ENCODE data around the gene S100PBP. TPM values are rescaled to one million over a fixed set of nuclear protein-coding genes. Genes with fewer than 3 reads are reported as not detected.
A peak's percentile ranks its signal among the peaks of the same experiment; 100 is the strongest.

S100PBP gene
- total RNA-seq, 2 donors from 2014 or later = 44.3 to 46.1 TPM

DNA sequence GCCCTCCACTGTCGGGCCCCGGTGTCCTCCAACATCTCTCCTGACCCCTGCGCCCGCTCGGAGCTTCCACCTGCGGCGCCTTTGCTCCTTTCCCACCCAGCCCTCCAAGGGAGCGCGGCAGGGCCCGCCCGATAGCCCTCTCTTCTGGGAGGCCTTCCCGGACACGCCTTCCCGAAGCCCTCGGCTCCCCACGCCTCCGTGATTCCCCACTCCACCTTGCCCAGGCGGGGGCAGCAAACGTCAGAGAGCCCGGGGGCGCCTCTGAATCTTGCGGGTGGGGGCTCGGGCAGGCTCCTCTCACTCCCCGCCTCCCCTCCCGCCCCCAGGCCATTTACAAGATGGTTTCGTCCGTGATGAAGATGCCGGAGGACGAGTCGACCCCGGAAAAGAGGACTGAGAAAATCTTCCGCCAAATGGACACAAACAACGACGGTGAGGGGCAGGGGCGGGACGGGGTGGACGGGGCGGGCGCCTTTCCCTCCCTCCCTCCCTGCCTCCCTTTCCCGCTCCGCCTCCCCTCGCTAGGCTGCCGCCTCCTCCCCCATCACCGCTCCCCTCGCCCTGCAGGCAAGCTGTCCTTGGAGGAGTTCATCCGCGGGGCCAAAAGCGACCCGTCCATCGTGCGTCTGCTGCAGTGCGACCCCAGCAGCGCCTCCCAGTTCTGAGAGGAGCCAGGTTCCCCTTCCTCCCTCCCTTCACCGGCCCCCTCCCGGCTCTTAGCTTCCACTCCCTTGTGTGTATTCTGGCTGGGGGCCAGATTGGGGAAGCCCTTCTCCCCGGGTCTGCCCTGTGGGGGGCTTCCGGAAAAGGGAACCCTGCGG lies 76.0 kb downstream of the S100PBP start:
- no peak overlapping the region for H3K27ac ChIP-seq
- no peaks in the 10 kb centered on the region for H3K9me3 ChIP-seq
- H3K4me1 ChIP-seq (ENCODE audit: control insufficient read depth in 1 of 2, low read depth in 2 of 2) = peaks cover 0 to 14% of the 10 kb centered on the region in 2 donors
- DNase-seq (ENCODE audit: low spot score) = no peak
- peak overlapping the region; percentile 66 for H3K4me3 ChIP-seq
- H3K36me3 ChIP-seq = no peaks in the 10 kb centered on the region
- TF ChIP-seq, protein P1, sequence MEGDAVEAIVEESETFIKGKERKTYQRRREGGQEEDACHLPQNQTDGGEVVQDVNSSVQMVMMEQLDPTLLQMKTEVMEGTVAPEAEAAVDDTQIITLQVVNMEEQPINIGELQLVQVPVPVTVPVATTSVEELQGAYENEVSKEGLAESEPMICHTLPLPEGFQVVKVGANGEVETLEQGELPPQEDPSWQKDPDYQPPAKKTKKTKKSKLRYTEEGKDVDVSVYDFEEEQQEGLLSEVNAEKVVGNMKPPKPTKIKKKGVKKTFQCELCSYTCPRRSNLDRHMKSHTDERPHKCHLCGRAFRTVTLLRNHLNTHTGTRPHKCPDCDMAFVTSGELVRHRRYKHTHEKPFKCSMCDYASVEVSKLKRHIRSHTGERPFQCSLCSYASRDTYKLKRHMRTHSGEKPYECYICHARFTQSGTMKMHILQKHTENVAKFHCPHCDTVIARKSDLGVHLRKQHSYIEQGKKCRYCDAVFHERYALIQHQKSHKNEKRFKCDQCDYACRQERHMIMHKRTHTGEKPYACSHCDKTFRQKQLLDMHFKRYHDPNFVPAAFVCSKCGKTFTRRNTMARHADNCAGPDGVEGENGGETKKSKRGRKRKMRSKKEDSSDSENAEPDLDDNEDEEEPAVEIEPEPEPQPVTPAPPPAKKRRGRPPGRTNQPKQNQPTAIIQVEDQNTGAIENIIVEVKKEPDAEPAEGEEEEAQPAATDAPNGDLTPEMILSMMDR (IDR thresholded peaks at IDR 0.05) = no peak
- no peak for ATAC-seq (ENCODE audit: insufficient number of reproducible peaks, low FRiP score, low read depth)
- no peaks in the 10 kb centered on the region for H3K27me3 ChIP-seq (replicated peaks; ENCODE audit: insufficient read depth)

DNA sequence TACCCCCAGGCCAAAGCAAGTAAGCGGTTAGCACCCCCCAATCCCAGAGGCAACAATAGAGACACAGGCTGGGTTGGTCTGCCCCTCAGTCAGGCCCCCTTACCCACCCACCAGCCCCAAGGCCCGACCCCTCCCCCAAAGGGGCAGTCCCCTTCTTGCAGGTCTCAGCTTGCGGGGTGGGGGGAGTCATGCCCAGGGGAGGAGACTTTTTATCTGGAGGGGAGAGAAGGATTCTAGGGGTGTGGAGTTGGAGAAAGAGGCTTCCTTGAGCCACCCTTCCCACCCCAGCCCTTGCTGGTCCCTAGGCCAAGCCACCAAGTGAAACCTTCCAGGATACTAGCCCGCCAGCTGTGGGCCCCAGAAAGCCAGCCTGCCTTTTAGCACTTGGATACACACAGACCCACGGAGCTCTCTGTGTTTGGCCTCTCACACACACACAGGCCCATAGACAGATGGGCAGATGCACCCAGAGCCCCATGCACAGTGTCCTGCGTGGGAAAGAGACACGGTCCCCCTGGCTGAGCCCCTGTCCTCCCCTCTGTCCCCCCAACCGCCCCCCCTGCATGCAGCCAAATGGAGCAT lies 76.7 kb downstream of the S100PBP start:
- Histone ChIP-seq H3K9me3 (no peaks in the 10 kb centered on the region), H3K36me3 (no peaks in the 10 kb centered on the region), H3K4me3 (no peak overlapping the region), H3K27me3 (replicated peaks; ENCODE audit: insufficient read depth) (no peaks in the 10 kb centered on the region), H3K27ac (no peak overlapping the region), H3K4me1 (ENCODE audit: control insufficient read depth in 1 of 2, low read depth in 2 of 2) (peaks cover 0 to 14% of the 10 kb centered on the region in 2 donors)
- ATAC-seq (ENCODE audit: insufficient number of reproducible peaks, low FRiP score, low read depth) = no peak
- TF ChIP-seq, protein P1 (IDR thresholded peaks at IDR 0.05) = no peak
- no peak for DNase-seq (ENCODE audit: low spot score)

DNA sequence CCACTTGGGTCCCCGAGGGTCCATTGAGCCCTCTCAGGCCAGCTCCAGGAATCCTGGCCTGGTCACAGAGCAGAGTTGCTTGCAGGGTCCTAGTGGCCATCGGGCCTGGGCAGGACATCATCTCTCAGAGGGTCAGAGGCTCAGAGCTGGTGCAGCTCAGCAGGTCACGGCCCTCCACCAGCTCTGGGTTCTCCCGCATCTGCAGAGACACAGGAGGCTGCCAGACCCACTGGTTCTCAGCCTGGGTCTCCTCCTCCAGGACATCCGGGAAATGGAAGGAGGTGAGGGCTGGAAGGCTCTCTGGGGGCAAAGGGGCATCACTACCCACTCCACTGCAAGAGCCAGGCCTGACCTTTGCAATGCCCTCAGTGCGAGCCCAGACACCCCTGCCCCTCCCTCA lies 77.2 kb downstream of the S100PBP start:
- no peak for DNase-seq (ENCODE audit: low spot score)
- Histone ChIP-seq H3K4me1 (ENCODE audit: control insufficient read depth in 1 of 2, low read depth in 2 of 2) (peaks cover 0 to 14% of the 10 kb centered on the region in 2 donors), H3K27me3 (replicated peaks; ENCODE audit: insufficient read depth) (no peaks in the 10 kb centered on the region), H3K27ac (no peak overlapping the region), H3K9me3 (no peaks in the 10 kb centered on the region), H3K36me3 (no peaks in the 10 kb centered on the region), H3K4me3 (no peak overlapping the region)
- TF ChIP-seq, protein P1 (IDR thresholded peaks at IDR 0.05) = no peak
- ATAC-seq (ENCODE audit: insufficient number of reproducible peaks, low FRiP score, low read depth) = no peak

DNA sequence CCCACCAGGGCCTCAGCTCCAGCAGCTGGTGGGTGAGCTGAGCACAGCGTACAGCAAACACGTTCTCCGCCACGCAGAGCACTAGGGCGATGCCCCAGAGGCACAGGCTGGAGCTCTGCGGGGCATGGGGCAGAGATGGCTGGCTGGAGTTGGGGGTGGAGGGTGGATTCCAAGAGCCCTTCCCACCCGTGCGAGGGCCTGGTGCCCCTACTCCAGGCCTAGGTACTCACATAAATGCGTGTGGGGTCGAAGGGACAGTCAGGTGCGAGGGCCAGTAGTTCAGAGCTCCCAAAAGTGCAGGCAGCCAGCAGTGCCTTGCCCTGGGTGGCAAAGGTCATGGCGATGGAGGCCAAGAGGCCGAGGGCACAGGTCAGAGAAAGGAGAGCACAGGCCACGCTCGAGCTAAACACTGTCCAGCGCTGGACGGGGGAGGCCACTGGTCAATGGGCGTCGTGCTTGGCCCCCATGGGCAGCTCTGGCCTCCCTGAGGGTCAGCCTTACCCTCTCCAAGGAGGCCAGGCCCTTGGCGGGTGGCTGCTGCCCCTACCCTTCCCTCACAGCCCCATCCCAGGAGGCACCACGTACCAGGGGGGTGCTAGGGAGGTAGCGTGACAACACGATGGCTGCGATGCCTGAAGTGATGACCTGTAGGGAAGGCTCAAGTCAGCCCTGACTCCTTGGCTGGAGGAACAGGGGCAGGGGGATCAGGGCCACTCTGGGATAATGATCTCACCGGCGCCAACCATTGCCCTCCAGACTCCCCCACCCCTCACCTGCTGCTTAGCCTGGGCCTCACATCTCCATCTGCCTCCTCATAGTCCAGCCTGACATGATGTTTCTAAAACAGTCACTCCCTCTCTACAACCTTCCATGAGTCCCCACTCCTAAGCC lies 78.1 kb downstream of the S100PBP start:
- Histone ChIP-seq H3K27ac (no peak overlapping the region), H3K27me3 (replicated peaks; ENCODE audit: insufficient read depth) (no peaks in the 10 kb centered on the region), H3K4me1 (ENCODE audit: control insufficient read depth in 1 of 2, low read depth in 2 of 2) (peaks cover under 1 to 16% of the 10 kb centered on the region in 2 donors), H3K9me3 (no peaks in the 10 kb centered on the region), H3K4me3 (no peak overlapping the region), H3K36me3 (no peaks in the 10 kb centered on the region)
- ATAC-seq (ENCODE audit: insufficient number of reproducible peaks, low FRiP score, low read depth) (no peak), DNase-seq (ENCODE audit: low spot score) (no peak)
- TF ChIP-seq, protein P1 (IDR thresholded peaks at IDR 0.05) = no peak

DNA sequence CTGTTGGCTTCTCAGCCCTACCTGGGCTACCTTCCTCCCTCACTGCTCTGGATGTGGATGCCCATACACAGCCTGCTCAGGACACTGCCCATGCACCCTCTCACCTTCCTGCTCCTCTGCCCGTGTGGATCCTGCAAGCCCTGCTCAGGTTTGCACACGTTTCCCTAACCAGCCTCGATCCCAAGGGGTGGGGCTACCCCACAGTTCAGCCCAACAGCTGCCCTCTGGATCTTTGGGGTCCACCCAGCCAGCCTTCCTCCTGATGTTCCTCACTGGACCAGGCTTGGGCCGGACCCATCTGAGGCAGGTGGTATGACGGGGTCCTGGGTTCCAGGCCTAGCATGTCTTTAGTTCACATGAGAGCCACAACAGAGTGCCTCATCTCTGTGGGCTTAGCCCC lies 79.0 kb downstream of the S100PBP start:
- Histone ChIP-seq H3K4me1 (ENCODE audit: control insufficient read depth in 1 of 2, low read depth in 2 of 2) (peaks cover 3 to 22% of the 10 kb centered on the region in 2 donors), H3K4me3 (no peak overlapping the region), H3K36me3 (no peaks in the 10 kb centered on the region), H3K9me3 (no peaks in the 10 kb centered on the region), H3K27ac (no peak overlapping the region), H3K27me3 (replicated peaks; ENCODE audit: insufficient read depth) (no peaks in the 10 kb centered on the region)
- TF ChIP-seq, protein P1 (IDR thresholded peaks at IDR 0.05) = no peak
- ATAC-seq (ENCODE audit: insufficient number of reproducible peaks, low FRiP score, low read depth) (no peak), DNase-seq (ENCODE audit: low spot score) (no peak)

All from thoracic aorta (tissue), 2 donors.